NCI-H1105 (cell line): ENCODE results near the gene CXXC1.
"Not testable (repeated sequence)": the region's sequence is repeated elsewhere in the genome, so short reads cannot be mapped to it uniquely, and the experiment has no call there.

Experiments used
- DNase-seq: peaks from one replicate; lab custom pipeline; 2025; lab: John Stamatoyannopoulos, UW

The CXXC1 gene

DNA sequence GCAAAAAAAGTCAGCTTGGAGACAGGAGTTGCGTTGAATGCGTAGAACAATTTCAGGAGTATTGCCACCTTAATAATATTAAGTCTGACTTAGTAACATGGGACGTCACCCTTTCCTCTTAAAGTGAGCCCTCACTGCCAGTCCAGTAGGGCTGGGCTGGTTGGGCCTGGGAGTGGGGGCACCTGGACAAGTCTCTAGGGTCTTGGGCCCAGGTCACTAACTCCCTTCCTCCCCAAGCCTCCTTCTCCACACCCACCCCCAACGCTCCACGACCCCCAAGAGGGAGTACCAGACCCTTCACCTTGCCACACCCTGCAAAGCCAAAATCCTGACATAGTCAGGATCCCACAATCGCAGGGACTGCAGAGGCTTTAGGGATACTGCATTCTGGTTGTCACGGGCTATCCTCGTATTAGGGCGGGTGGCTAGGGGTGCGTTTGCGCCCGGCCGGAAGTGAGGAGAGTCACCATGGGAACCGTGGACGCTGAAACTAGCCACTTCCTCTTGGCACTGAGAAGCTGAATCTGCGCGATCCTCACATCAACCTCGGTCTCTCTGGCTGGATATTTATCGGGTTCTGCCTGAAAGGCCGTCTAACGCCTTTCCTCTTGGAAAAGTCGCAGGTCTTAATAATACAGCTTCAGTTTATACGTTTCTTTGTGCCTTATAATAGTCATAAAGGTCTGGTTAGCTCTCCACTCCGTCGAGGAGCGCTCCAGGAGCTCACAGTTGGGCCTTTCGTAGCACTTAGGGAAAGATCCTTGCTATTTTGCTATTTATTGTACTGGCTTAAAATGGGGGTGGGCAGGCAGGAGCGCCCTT is 10.3 kb upstream of the CXXC1 start:
- peak; percentile 69 for DNase-seq

DNA sequence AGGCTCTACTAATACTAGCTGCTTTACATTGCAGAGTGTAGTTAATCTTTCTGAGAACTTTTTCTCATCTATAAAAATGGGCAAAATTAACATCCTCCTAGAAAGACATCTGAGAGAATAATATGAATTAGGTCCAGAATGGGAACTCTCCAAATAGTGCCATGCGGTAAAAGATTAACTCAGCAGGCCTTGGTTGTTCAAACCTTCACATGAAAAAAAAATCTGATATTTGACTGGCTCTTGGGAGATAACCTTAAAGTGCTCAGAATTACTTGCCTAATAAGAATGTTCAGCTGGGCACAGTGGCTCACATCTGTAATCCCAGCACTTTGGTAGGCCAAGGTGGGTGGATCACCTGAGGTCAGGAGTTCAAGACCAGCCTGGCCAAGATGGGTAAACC is 5.5 kb upstream of the CXXC1 start:
- DNase-seq, result no peak

DNA sequence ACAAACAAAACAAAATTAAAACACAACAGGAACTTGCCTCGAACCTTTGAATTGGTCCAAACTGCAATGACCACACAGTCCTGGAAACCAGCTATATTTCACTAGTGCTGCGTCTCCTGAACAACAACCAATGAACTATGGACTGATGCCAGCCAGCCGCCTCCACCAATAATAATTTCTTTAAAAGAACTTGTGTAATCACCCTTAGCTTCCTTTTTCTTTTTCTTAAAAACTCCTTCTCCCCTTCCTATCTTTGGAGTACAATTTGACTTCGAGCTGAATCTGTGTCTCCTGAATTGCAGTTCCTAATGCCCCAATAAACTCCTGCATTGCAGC is 1.6 kb upstream of the CXXC1 start:
- no peak for DNase-seq

DNA sequence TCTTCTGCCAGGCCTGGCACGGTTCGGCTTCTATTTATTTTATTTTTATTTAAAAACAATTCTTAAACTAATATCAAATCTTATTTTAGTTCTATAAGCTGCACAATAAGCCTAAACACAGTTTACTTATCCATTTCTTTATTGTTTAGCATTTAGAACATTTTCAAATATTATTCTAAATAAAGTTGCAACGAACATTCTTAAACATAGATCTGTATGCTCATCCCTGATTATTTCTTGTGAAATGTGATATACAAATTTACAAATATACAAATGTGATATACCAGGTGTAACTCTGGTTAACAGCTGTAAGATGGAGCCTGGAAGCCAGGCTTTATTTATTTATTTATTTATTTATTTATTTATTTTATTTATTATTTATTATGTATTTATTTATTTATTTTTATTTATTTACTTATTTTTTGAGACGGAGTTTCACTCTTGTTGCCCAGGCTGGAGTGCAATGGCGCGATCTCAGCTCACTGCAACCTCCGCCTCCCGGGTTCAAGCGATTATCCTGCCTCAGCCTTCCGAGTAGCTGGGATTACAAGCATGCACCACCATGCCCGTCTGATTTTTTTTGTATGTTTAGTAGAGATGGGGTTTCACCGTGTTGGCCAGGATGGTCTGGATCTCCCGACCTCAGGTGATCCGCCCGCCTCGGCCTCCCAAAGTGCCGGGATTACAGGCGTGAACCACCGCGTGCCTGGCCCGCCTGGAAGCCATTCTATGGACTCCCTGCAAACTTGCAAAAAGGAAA is 1.0 kb upstream of the CXXC1 start:
- not testable (repeated sequence) for DNase-seq

DNA sequence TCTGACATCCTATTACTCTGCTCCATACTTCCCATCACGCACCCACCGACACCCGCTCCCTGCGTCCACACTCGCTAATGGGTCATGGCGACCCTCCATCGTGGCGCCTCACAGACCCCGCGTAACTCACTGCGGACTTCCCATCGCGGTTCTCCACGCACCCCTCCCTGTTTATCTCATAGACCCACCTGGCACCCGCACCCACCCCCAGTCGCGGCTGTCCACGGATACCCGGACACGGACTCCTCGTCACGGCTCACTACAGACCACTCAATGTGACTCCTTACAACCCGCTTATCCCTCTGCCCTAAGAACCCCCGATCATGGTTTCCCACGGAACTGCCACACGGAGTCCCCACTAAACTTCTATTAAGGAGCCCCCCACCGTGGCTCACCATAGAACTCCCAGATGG is 458 bp downstream of the CXXC1 start:
- DNase-seq, result no peak

DNA sequence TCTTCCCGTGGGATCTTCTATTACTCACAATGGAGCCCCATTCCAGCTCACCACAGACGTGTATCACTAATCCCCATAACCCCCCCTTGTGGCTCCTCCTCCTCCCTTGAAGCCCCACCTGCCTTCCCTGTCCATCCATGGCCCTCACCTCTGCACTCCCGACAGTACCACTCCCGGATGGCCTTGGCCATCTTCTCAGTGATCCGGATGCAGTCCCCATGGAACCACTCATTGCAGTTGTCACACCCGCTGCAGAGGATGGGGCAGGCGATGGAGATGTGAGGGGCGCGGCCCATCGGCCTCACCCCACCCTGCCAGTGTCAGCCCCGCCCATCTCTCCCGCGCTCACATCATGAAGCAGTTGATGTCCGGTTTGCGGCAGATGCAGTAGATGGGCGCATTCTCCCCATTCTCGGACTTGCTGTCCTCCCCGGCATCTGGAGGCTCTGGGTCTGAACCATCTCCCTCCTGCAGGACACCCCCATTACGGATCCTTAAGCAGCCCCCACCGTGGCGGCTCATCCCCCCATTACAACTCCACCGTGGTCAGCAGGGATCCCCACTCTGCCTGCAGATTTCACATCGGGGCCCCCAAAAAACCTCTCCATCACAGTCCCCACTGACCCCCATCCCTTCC is 983 bp downstream of the CXXC1 start:
- DNase-seq, result peak; percentile 72

DNA sequence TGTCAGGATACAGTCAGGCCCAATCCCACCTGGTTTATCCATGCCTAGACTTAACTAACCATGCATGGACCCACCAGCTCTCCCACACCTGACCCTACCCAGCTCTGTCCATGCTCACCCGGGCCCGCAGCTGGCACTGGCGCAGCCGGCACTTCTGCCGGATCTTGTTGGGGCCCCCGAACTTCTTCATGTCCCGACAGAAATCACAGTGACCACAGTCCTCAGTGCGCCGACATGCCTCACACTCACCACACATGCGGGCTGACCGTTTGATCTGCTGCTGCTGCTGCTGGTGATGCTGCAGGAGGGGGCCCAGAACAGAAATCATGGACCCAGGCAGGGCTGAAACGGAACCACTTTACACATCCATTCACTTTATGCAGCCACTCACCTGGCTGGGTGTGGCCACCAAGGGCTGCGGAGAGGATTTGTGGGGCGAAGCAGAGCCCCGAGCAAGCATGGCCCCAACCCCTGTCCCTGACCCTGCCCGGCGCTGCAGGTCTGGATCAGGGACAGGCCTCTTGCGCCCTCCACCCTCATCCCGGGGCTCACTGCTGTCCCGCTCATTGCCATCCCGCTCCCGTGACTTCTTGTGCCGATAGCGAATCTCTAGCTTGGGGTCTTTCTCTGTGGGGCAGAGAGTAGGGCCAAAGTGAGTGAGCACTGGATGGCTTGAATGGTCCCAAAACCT is 1.7 kb downstream of the CXXC1 start:
- no peak for DNase-seq

DNA sequence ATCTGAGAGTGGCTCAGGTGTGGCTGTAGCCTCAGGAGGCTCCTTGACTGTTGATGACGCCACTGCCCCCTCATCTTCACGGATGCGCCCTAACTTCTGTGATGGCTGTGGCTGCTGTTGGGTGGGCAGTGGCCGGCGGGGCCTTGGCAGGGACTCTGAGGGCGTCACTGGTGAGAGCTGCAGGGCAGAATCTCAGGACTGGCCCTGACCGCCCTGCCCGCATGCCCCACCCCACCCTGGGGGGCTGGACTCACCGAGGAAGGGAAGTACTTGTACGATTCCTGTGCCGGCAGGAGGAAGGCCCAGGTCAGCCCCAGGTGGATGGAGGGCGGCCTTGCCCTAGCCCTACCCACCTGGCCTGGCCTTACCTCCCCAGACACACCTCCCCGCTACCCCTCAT is 2.4 kb downstream of the CXXC1 start:
- DNase-seq, result no peak

DNA sequence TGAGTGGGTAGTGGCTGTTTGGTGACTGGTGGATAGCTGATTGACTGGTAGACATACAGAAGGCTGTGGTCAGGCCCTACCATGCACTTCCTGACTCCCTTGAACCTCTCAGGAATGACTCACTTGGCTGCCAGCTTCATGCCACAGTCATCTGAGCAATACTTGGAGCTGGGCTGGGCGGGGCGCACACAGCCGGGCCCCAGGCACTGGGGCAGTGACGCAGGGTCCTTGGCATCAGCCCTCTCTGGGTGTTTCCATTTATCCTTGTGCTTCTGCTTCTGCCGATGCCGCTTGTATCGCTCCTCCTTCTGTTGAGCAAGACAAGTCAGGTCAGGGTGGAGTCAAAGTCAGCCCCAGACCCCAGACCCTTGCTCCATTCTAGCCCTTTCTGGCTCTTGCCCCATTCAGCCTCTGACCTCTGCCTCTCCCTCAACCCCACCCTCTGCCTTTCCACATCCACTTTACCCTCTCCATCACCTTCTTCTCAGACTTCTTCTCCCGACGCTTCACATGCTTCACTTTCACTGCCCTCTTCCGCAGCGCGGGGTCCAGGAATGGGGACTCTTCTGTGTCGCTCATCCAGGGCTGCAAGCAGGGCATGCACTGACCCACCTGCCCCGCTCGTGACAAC is 3.1 kb downstream of the CXXC1 start:
- DNase-seq, result no peak

DNA sequence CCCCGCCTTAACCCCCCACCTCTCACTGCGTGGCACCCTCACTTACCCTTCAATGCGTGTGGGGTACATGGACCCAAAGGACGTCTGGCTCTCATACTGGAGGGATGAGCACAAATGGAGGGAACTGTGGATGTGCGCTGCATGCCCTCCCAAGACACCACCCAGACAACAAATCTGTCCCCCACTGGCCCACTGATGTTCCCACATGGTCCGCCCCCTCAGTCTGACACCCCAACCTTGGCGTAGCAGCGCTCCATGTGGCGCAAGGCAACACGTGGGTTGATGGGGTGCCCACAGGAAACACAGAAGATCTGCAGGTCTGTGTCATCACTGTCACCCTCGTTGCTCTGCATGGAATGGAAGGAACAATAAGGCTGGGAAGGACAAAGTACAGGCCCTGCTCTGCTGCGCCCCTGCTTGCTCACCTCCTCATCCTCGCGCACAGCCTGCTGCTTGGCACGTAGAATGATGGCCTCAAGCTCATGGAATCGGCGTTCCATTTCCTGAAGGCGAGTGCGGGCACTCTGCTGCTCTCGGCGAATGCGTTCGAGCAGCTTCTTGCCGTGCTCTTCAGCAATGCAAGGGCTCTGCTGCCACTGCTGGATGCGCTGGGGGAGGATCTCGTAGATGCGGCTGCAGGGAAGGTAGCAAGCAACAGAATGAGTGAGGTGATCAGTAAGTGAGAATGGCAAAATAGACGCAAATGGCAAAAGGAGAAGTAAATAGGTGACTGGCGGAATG is 3.9 kb downstream of the CXXC1 start:
- no peak for DNase-seq

DNA sequence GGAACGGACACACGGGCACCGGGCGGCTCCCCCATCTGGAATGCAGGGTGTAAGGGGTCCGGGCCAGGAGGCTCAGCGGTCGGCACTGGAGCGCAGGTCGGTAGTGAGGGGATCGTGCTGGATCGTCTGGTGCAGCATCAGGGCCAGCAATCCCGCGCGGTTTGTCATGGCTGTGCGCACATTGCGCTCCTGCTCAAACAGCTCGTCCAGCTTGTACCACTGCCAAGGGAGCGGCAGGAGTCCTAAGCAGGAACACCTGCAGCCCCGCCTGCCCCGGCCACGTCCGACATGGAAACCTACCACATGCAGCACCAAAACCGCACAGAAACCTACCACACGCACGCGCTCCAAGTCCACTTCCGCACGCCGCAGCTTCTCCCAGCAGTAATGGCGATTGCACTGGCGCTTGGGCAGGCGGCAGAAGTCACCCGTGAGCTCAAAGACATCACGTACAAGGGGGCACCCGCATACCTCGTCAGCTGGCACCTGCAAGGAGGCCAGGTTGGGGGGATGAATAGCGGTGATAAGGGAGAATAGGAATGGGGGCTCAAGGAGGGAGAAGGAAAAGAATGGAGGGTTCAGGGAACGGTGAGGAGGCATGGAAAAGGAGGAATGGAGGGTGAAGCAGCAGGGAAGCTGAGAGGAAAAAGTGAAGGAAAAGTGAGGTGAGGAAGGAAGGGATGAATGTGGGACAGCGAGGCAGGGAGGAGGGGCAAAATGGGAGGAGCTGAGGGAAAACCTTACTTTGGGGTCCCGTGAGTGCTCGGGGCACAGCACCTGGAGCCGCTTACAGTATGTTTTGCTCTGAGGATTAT is 4.8 kb downstream of the CXXC1 start:
- DNase-seq, result no peak

DNA sequence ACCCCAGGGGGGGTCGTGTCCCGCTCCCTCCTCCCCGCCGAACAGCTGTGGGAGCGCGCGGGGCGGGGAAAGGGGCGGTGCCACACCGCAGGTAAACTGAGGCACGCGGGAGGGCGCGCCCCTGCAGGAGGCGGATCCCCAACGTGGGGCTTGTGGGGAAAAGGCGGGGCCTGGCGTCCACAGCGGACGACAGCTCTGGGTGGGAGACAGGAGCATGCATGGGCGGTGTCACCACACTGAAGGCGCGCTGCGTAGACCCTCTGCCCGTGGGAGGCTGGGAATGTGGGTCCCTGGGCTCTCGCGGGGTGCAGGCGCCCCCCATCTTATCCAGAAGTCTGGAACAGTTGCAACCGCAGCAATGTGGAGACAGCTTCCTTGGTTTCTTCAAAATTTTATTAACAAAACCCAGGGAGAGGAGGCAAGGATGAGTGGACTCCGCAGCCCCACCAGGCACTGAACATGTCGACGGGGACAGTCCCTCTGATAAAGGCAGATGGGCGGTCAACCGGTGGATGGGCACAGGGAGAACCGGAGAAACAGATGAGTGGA is 5.4 kb downstream of the CXXC1 start:
- no peak for DNase-seq

DNA sequence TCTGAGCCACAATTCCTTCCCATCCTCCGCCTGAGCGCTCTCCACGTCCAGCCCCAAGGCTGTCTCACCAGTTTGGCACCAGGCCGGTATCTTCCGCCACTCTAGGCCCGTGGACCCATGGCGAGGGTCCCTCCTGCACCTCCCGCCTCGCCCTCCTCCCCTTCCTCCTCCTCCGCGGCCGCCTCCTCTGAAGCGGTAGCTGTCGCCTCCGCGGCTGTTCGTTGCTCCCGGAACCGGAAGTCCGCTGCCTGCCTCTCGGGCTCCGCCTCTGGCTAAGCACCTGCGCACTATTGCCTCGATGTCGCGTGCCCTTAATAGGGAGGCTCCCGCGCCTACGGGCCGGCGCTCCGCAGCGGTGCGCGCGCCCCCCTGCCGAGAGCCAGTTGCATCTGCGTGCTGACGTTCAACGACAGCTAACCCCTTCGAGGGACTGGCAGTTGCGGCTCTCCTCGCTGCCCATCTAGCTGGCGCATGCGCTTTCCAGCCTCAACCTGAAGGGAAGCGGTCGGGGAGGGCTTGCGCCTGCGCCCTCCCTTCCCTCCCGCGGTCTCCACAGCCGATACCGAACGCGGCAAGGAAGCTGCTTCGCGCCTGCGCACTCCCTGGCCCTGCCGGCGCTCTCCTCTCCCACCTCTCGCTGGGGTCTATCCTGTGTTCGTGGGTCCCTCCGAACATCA is 6.1 kb downstream of the CXXC1 start, which contains the start of gene MBD1:
TSS of gene MBD1 (minus strand) at position 229 of the 677 bp plus-strand sequence. CDS start 1,531 bp downstream, outside the sequence.
- DNase-seq, result peak; percentile 98

DNA sequence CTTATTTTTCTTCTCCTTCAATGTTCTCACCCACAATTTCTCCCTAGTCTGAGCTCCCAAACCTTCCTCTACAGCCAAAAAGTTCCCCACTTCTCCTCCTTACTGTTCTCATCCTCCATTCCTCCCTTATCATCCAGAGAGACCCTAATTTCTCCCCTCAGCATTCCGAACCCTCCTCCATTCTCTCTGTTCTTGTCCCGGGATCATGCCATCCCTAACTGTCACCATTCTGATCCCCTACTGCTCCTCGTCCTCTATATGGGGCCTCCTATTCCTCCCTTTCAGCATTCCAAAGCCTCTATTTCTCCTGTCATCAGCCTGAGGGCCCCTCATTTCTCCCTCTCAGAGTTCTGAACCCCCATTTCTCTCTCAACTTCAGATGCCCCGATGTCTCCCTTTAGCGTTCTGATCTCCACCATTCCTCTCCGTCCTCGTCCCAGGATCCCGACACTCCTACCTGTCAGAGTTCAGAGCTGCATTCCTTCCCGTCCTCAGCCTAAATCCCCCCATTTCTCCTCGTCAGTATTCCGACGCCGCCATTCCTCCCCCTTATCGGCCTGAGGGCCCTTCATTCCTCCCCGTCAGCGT is 6.7 kb downstream of the CXXC1 start:
- DNase-seq, result no peak

DNA sequence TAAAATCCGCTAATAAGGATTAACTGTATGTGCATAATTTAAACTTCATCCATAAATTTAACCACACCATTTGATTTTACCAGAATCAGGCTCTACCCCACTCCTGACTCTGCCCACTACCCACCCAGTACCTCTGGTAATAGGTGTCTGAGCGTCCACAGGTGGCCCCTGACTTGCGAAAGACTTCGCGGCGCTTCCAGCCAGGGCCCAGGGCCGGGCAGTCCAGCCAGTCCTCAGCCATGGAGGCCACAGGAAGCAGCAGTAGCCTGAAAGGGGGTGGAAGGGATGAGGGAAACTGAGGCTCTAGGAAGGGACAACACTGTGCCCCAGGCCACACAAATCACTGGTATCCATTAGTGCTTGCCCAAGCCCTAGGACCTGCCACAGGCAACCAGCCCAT is 7.7 kb downstream of the CXXC1 start:
- no peak for DNase-seq

DNA sequence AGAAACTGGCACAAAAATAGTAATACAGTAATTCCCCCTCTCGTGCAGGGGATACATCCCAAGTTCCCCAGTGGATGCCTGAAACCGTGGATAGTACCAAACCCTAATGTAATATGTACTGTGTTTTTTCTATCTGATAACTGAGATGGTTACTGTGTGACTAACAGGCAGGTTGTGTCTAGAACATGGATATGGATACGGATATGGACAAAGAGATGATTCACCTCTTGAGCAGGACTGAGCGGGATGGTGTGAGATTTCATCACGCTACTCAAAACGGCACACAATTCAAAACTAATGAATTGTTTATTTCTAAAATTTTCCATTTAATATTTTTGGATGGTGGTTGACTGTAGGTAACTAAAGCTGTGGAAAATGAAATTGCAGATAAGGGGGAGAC is 9.6 kb downstream of the CXXC1 start:
- DNase-seq, result no peak

DNA sequence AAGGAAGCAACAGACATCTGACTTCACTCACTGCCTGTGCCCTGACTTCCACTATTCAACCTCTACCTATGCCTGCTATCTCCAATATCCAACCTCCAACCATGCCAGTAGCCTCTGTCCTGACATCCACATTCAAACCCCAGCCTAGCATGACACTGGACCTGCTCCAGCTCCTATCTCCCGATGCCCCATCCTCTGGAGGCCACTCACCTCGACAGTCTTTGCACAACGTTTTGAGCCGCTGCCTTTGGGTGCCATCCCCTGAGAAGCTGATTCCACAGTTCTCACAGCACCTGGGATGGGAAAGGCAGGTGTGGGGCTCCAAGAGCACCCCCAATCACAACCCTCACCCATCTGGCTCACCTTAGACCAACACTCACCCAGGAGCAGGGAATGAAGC is 11.0 kb downstream of the CXXC1 start:
- DNase-seq, result no peak

DNA sequence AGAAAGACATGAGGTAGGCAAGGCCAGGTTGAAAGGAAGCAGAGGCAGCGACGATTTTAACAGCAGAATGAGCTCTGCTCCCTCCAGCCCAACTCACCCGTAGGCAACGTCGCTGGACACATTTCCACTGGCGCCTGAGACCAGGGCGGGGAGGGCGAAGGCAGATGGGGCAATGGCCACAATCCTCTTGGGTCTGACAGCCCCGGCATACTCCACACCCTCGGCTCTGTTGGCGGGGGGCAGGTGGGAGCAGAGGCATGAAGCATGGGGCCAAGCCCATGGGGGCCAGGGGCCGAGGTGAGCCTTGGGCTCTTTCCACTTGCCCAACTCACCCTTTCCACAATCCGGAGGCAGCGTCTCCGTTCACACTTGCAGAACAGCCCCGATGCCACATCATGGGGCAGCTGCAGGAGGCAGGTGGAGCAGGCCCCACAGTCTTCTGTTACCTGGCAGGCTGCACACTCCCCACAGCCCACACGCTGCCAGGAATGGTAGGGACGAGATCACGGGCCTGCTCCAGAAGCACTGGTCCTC is 11.9 kb downstream of the CXXC1 start:
- no peak for DNase-seq

DNA sequence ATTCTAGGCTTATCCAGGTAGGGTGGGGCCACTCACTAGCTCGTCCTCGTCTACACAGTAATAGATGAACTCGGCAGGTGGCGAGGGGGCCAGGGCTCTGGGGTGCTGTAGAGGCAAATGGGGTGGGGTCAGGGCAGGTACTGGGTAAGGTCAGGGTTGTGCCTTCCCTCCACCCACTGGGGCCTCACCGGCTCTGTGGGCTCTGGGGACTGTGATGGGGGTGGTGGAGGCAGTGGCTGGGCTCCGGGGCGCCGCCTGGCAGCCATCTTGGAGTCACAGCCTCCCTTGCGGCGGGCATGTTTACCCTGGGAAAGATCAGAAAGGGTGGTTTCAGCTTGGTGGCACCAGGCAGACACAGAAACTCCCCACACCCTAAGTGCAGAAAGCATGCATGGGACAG is 12.6 kb downstream of the CXXC1 start:
- DNase-seq, result no peak
